LNCAP (cell line): ENCODE results near the gene NEK6.

Source experiments
- TF ChIP-seq, protein P1 (sequence below): fragments of 450-650 bp; IDR thresholded peaks from 2 replicates; pipeline ENCODE4 v1.5.1; 2017; ENCODE audit warnings: mild to moderate bottlenecking

The NEK6 gene

DNA sequence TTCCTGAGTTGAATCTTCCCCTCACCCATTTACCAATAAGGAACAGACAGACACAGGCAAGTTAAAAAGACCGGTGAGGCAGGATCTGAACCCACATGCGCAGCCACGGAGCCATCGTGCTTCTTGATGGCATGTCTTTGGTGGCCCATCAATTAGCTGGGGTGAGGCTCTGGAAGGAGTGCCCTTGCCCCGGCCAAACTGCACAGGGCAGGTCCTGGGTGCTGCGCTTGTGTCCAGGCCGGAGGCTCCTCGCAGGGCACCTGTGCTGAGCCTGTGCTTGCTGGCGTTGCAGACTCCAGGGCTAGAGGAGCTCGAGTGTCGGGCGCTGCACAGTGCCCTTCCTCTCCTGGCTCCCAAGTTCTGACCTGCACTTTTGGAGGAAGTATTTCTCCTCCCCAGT is 91.1 kb downstream of the NEK6 start:
- TF ChIP-seq, protein P1, sequence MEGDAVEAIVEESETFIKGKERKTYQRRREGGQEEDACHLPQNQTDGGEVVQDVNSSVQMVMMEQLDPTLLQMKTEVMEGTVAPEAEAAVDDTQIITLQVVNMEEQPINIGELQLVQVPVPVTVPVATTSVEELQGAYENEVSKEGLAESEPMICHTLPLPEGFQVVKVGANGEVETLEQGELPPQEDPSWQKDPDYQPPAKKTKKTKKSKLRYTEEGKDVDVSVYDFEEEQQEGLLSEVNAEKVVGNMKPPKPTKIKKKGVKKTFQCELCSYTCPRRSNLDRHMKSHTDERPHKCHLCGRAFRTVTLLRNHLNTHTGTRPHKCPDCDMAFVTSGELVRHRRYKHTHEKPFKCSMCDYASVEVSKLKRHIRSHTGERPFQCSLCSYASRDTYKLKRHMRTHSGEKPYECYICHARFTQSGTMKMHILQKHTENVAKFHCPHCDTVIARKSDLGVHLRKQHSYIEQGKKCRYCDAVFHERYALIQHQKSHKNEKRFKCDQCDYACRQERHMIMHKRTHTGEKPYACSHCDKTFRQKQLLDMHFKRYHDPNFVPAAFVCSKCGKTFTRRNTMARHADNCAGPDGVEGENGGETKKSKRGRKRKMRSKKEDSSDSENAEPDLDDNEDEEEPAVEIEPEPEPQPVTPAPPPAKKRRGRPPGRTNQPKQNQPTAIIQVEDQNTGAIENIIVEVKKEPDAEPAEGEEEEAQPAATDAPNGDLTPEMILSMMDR = no peak

DNA sequence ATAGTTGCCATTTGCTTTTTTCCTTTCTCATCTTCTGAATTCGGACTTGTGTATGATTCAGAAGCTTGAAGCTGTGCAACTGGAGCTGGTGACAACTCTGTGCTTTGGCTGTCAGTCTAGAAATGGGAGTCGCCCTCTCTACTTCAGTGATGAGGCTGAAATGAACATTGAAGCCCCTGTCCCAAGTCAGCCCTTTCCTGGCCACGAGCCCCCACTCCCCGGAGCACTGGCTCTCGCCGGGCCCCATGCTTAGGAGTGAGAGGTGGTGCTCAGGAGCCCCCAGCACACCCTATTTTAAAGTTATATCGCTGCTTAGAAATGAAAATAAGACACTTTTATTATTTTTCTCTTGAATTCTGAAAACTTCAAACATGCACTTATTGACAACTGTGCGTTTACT is 91.5 kb downstream of the NEK6 start:
- TF ChIP-seq, protein P1 = no peak

DNA sequence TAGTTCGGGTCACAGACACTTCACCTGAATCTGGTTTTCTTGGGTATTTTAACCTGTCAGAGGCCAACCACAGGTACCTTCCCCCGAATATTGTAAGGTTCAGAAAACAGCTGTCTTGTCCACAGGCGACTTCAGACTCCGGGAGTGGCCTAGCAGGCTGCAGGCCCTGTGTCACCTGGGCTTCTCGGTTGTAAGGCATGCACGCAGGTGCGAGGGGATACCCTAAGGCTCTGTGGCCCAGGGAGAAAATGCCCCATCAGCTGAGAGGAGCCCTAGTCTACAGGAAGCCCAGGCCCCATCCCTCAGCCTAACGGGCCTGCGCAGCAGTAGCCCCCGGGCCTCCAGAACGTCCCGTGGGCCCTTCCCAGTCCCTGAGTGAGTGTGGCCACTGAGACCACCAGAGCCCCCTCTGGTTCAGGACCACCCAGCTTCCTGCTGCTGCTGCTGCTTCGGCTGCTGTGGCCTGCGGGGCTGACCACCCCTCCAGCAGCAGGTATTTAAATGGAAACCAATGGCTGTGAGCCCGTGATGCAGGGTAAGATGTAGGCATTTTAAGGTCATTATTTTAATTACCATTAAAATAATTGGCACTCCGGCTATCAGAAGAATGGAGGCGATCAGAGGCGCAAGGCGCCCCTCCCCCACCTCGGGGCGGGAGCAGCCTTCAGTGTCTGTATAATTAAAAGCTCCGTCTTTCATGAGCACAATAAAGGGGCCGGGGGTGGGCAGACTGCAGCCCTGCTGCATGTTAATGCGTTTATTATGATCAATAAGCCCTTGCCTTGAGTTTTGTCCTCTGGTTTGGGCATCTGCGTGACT is 92.1 kb downstream of the NEK6 start:
- TF ChIP-seq, protein P1 = no peak

DNA sequence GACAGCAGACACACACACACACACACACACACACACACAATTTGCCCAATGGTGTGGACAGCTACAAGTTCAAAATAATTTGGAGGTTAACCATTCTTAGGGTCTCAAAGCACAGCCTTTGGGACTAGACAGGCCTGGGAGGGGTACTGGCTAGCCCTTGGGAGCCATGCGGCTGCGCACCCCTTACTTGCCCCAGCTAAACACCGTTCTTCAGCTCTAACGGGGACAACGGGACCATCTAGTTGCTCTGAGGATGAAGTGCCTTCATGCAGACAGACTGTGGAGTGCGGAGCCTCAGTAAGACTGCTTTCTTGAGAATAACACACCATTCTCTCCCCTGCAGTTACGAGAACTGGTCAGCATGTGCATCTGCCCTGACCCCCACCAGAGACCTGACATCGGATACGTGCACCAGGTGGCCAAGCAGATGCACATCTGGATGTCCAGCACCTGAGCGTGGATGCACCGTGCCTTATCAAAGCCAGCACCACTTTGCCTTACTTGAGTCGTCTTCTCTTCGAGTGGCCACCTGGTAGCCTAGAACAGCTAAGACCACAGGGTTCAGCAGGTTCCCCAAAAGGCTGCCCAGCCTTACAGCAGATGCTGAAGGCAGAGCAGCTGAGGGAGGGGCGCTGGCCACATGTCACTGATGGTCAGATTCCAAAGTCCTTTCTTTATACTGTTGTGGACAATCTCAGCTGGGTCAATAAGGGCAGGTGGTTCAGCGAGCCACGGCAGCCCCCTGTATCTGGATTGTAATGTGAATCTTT is 92.9 kb downstream of the NEK6 start:
- TF ChIP-seq, protein P1 = no peak

DNA sequence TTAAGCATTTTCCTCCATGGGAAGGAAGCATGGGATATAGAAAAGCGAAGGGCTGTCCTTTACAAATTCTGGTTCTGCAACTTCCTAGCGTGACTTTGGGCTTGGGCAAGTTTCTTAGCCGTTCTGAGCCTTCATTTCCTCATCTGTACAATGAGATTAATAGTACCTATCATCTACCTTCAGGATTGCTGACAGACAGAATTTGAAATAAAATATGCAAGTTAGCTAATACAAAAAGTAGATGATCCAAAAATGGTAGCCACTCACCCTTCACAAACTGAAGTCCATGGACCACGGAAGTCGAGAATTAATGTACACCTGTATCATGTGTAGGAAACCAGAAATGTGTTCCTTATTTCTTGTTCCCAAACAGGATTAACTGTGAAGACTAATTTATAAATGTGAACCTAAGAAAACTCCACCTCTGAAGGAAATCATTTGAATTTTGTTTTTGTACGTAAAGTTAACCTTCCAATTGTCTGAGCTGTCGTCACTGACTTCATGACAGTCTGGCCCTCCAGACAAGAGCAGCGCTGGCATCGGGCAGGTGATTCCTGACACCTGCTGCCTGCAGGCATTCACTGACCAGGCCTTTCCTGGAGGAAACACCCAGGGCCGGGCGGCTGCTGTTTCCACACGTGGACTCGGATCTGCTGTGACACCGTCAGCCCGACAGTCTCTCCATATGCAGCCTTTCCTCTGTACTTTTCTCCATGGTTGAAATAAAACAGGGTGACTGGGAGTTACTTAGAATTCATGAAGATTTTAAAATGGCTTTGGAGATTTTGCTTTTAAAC is 94.1 kb downstream of the NEK6 start:
- TF ChIP-seq, protein P1 = no peak

DNA sequence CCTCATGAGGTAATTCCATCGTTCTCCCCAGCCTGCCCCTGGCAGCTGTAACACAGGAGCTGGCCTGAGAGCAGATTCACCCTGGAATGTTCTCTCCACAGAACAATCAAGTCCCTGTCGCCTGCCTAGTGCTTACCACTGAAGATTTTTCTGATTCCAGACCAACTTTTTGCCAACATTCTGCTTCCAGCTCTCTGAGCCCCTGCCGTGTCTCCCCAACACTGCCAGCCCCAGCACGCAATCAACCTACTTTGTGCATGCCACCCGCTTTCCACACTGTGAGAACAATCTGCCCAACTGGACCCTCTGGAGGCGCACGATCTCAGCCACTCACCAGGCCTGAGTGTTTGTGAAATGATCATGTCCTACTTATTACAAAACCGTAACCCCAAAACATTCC is 94.9 kb downstream of the NEK6 start:
- TF ChIP-seq, protein P1 = no peak

DNA sequence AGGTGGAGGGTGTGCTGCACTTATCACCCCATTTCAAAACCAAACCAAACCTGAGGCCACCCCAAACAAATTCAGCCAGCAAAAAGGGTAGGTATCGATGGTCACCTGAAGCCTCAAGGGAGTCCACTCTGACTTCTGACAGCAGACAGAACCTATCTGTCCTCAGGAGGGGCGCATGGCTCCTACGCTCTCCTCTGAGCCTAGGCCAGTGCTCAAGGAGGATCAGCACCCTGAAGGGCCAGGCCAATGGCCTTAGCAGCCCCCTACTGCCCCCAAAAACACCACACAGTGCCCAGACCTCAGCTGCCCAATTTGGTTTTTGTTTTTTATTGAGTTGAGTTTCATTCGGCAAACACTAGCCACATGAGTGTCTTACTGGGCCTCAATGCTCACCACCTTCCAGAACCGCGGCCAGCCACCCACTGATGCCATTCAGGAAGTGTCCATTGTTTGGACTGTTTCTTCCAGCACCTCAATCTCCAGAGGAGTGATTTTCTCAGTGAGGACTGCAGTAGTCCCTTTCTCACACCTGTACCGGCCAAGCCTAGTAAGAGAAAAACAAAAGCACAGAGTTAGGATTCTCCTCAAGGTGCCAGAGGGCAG is 95.5 kb downstream of the NEK6 start:
- TF ChIP-seq, protein P1 = no peak
